PC-3 (cell line): ENCODE results near the gene ZNF296. TPM values are rescaled to one million over a fixed set of nuclear protein-coding genes. Genes with fewer than 3 reads are reported as not detected.

Experiments
- ATAC-seq: fragments of 200-7000 bp; cut with Tn5 transposase; 2 replicates; pipeline ENCODE4 v1.9.1; 2020; ENCODE audit warnings: mild to moderate bottlenecking, moderate library complexity
- BruUV-seq: library from RNA; stranded (reverse); fragments of 400-500 nt; replicated peaks from 2 replicates; lab custom pipeline; 2021; lab: Mats Ljungman, UMichigan
- CTCF ChIA-PET: fragments of 300-600 bp; sonication (Branson Sonifier 250); formaldehyde crosslinking; loops from one replicate; lab custom pipeline; 2022; ENCODE audit warnings: antibody characterized with exemption; lab: Charles Lee
- POLR2A ChIA-PET: fragments of 300-600 bp; sonication (Branson Sonifier 250); formaldehyde crosslinking; loops from one replicate; lab custom pipeline; 2022; ENCODE audit warnings: antibody characterized with exemption; ENCODE audit not compliant: unreplicated experiment; lab: Charles Lee
- DNase-seq: peaks from one replicate; pipeline ENCODE4 v3.0.0-alpha.2; 2015
- H2AFZ ChIP-seq: fragments of 300-600 bp; sonication (generic); 2 replicates; pipeline ENCODE4 v1.6.0; 2016; ENCODE audit warnings: antibody characterized with exemption, low read length
- H3F3A ChIP-seq: fragments of 300-600 bp; sonication (generic); one replicate; pipeline ENCODE4 v1.6.0; 2017; ENCODE audit warnings: antibody characterized with exemption, low read length, control low read depth, mild to moderate bottlenecking; ENCODE audit not compliant: unreplicated experiment
- H3K27ac ChIP-seq: fragments of 300-600 bp; sonication (generic); 2 replicates; pipeline ENCODE4 v1.5.1; 2016; ENCODE audit warnings: mild to moderate bottlenecking, low read length
- H3K27me3 ChIP-seq: fragments of 300-600 bp; sonication (generic); 2 replicates; pipeline ENCODE4 v1.6.1; 2016; ENCODE audit warnings: low read length, mixed read lengths
- H3K36me3 ChIP-seq: fragments of 300-600 bp; sonication (generic); 2 replicates; pipeline ENCODE4 v1.6.1; 2016; ENCODE audit warnings: low read depth, mixed run types, low read length, mixed read lengths
- H3K4me1 ChIP-seq: fragments of 300-600 bp; sonication (generic); 2 replicates; pipeline ENCODE4 v1.5.1; 2016; ENCODE audit warnings: low read length; ENCODE audit not compliant: insufficient read depth
- H3K4me2 ChIP-seq: fragments of 300-600 bp; sonication (generic); 2 replicates; pipeline ENCODE4 v1.6.0; 2016; ENCODE audit warnings: low read length
- H3K4me3 ChIP-seq: fragments of 300-600 bp; sonication (generic); 2 replicates; pipeline ENCODE4 v1.5.1; 2016; ENCODE audit warnings: mild to moderate bottlenecking, low read length, mixed read lengths
- H3K79me2 ChIP-seq: fragments of 300-600 bp; sonication (generic); 2 replicates; pipeline ENCODE4 v1.6.1; 2017; ENCODE audit warnings: low read length, mixed read lengths
- H3K9ac ChIP-seq: fragments of 300-600 bp; sonication (generic); 2 replicates; pipeline ENCODE4 v1.6.0; 2016; ENCODE audit warnings: mild to moderate bottlenecking, low read length
- H3K9me2 ChIP-seq: fragments of 300-600 bp; sonication (generic); replicated peaks from 2 replicates; pipeline ENCODE4 v1.6.1; 2016; ENCODE audit warnings: mixed run types, low read length, mixed read lengths
- H3K9me3 ChIP-seq: fragments of 300-600 bp; sonication (generic); 2 replicates; pipeline ENCODE4 v1.6.1; 2016; ENCODE audit warnings: low read length, mixed read lengths
- H4K20me1 ChIP-seq: fragments of 300-600 bp; sonication (generic); 2 replicates; pipeline ENCODE4 v1.6.1; 2016; ENCODE audit warnings: low read length, mixed read lengths
- EZH2 ChIP-seq: fragments of 300-600 bp; sonication (generic); IDR thresholded peaks from one replicate; pipeline ENCODE4 v1.6.1; 2017; ENCODE audit warnings: antibody characterized with exemption, mild to moderate bottlenecking, low read length; ENCODE audit not compliant: unreplicated experiment
- EZH2phosphoT487 ChIP-seq: fragments of 300-600 bp; sonication (generic); IDR thresholded peaks from 2 replicates; pipeline ENCODE4 v1.6.1; 2018; ENCODE audit warnings: mild to moderate bottlenecking, antibody characterized with exemption, low read length, borderline replicate concordance
- intact Hi-C: fragments of 100-400 bp; cut with micrococcal nuclease; formaldehyde crosslinking; loops from 2 replicates; pipeline ENCODE4 v1.9.0; 2023
- total RNA-seq: library from RNA; depleted of rRNA; stranded (reverse); fragments of >200 nt; gene quantifications from 2 replicates; pipeline ENCODE4 v1.2.3, GENCODE V29; 2014
- TF ChIP-seq, protein P1 (sequence below): fragments of 300-600 bp; sonication (generic); conservative IDR thresholded peaks from 2 replicates; pipeline ENCODE4 v1.5.1; 2017; ENCODE audit warnings: antibody characterized with exemption, low read depth, mild to moderate bottlenecking, low read length

Gene ZNF296
- total RNA-seq, 1 experiment from 2014 or later: 2.4 TPM

DNA sequence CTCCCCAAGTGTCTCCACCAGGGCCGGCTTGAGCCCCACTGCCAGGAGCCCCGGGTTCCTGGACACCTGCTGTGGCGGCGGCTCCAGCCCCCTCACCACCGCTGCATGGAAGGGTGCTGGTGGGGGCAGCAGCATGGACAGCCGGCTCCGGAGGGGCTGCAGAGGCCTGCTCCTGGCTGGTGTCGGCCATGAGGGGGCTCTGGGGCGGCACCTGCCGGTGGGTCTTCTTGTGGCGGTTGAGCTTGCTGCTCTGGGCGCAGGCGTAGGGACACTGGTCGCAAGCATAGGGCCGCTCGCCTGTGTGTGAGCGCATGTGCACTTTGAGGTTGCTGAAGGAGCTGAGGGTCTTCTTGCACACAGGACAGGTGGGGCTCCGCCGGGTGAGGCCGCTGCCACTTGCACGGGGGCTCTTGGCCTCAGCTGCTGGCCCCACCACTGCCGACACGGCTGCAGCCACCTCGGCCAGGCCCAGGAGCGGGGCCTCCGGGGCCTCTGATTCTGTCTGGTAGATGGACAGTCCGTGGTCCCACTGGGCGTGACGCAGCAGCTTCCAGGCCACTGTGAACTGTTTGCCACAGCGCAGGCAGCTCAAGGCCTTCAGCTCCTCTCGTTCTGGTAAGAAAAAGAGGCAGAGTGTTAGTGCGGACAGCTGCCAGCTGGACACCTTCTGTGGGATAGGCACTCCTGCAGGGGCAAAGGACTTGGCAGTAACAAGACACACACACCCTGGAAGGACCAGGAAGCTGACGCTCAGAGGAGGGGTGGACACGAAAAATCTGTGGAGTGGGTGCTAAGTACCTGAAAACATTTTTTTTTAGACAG lies 4.1 kb downstream of the ZNF296 start:
- no TSS peak for BruUV-seq
- H3K4me3 ChIP-seq: no peak overlapping the region
- H3K4me2 ChIP-seq: no peak overlapping the region
- H3K27ac ChIP-seq: no peak overlapping the region
- no peaks in the 10 kb centered on the region for H3K36me3 ChIP-seq
- DNase-seq (no peak), ATAC-seq (no peak)
- no peaks in the 10 kb centered on the region for H3K9me2 ChIP-seq
- peaks cover 6% of the 10 kb centered on the region for H3K4me1 ChIP-seq
- no peaks in the 10 kb centered on the region for H3K27me3 ChIP-seq
- no peaks in the 10 kb centered on the region for H4K20me1 ChIP-seq
- no peaks in the 10 kb centered on the region for H3K9me3 ChIP-seq
- POLR2A ChIA-PET: no interaction called here
- no peak overlapping the region for H2AFZ ChIP-seq
- CTCF ChIA-PET: no interaction called here
- H3F3A ChIP-seq: no peaks in the 10 kb centered on the region
- intact Hi-C loops: no loop called here
- H3K9ac ChIP-seq: no peak overlapping the region
- peaks cover 14% of the 10 kb centered on the region for H3K79me2 ChIP-seq
- TF ChIP-seq, protein P1, sequence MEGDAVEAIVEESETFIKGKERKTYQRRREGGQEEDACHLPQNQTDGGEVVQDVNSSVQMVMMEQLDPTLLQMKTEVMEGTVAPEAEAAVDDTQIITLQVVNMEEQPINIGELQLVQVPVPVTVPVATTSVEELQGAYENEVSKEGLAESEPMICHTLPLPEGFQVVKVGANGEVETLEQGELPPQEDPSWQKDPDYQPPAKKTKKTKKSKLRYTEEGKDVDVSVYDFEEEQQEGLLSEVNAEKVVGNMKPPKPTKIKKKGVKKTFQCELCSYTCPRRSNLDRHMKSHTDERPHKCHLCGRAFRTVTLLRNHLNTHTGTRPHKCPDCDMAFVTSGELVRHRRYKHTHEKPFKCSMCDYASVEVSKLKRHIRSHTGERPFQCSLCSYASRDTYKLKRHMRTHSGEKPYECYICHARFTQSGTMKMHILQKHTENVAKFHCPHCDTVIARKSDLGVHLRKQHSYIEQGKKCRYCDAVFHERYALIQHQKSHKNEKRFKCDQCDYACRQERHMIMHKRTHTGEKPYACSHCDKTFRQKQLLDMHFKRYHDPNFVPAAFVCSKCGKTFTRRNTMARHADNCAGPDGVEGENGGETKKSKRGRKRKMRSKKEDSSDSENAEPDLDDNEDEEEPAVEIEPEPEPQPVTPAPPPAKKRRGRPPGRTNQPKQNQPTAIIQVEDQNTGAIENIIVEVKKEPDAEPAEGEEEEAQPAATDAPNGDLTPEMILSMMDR: no peak
- no peak for TF ChIP-seq EZH2
- no peak for TF ChIP-seq EZH2phosphoT487

GRCh38 chr19:45071545-45071938 lies 4.7 kb downstream of the ZNF296 start:
- no peak overlapping the region for H3K4me3 ChIP-seq
- no peaks in the 10 kb centered on the region for H3K9me2 ChIP-seq
- no peak overlapping the region for H3K27ac ChIP-seq
- H3K27me3 ChIP-seq: no peaks in the 10 kb centered on the region
- peaks cover 14% of the 10 kb centered on the region for H3K79me2 ChIP-seq
- CTCF ChIA-PET: no interaction called here
- no peak overlapping the region for H3K4me2 ChIP-seq
- no peak overlapping the region for H2AFZ ChIP-seq
- intact Hi-C loops: no loop called here
- H3K9me3 ChIP-seq: no peaks in the 10 kb centered on the region
- H3K36me3 ChIP-seq: no peaks in the 10 kb centered on the region
- no TSS peak for BruUV-seq
- H3K4me1 ChIP-seq: peaks cover 1% of the 10 kb centered on the region
- TF ChIP-seq, protein P1: no peak
- no peak for TF ChIP-seq EZH2
- no peak for TF ChIP-seq EZH2phosphoT487
- ATAC-seq: no peak
- POLR2A ChIA-PET: no interaction called here
- H4K20me1 ChIP-seq: no peaks in the 10 kb centered on the region
- H3K9ac ChIP-seq: no peak overlapping the region
- DNase-seq: no peak
- H3F3A ChIP-seq: no peaks in the 10 kb centered on the region
